ENCODE results near the gene ABLIM1.

ABLIM1 gene

GRCh38 chr10:114478281-114478680 is 179.8 kb downstream of the ABLIM1 start:
- DNase-seq: no peak
- no peaks in the 10 kb centered on the region for H3K9me3 ChIP-seq (ENCODE audit: control insufficient read depth, low read length)
- H3K27ac ChIP-seq (ENCODE audit: insufficient read depth, low read length, poor library complexity, severe bottlenecking): no peak overlapping the region
- no peaks in the 10 kb centered on the region for H3K36me3 ChIP-seq (ENCODE audit: control insufficient read depth, insufficient read depth, low read length)
- no peaks in the 10 kb centered on the region for H3K27me3 ChIP-seq (replicated peaks; ENCODE audit: control insufficient read depth, insufficient read depth, low read length, poor library complexity, severe bottlenecking)
- no peaks in the 10 kb centered on the region for H3K4me1 ChIP-seq (ENCODE audit: control insufficient read depth, insufficient read depth, low read length, poor library complexity, severe bottlenecking)
- no peak overlapping the region for H3K4me3 ChIP-seq (ENCODE audit: insufficient read depth, low read depth, low read length, poor library complexity, severe bottlenecking)

GRCh38 chr10:114477285-114477684 is 180.8 kb downstream of the ABLIM1 start:
- H3K4me3 ChIP-seq (ENCODE audit: insufficient read depth, low read depth, low read length, poor library complexity, severe bottlenecking): no peak overlapping the region
- no peaks in the 10 kb centered on the region for H3K27me3 ChIP-seq (replicated peaks; ENCODE audit: control insufficient read depth, insufficient read depth, low read length, poor library complexity, severe bottlenecking)
- no peak for DNase-seq
- no peaks in the 10 kb centered on the region for H3K4me1 ChIP-seq (ENCODE audit: control insufficient read depth, insufficient read depth, low read length, poor library complexity, severe bottlenecking)
- no peak overlapping the region for H3K27ac ChIP-seq (ENCODE audit: insufficient read depth, low read length, poor library complexity, severe bottlenecking)
- H3K9me3 ChIP-seq (ENCODE audit: control insufficient read depth, low read length): no peaks in the 10 kb centered on the region
- no peaks in the 10 kb centered on the region for H3K36me3 ChIP-seq (ENCODE audit: control insufficient read depth, insufficient read depth, low read length)

- DNase-seq: no peak
- Histone ChIP-seq H3K27ac (ENCODE audit: insufficient read depth, low read length, poor library complexity, severe bottlenecking) (no peak overlapping the region), H3K4me1 (ENCODE audit: control insufficient read depth, insufficient read depth, low read length, poor library complexity, severe bottlenecking) (peaks cover 7% of the 10 kb centered on the region), H3K36me3 (ENCODE audit: control insufficient read depth, insufficient read depth, low read length) (peaks cover 8% of the 10 kb centered on the region), H3K27me3 (replicated peaks; ENCODE audit: control insufficient read depth, insufficient read depth, low read length, poor library complexity, severe bottlenecking) (no peaks in the 10 kb centered on the region), H3K4me3 (ENCODE audit: insufficient read depth, low read depth, low read length, poor library complexity, severe bottlenecking) (no peak overlapping the region), H3K9me3 (ENCODE audit: control insufficient read depth, low read length) (no peaks in the 10 kb centered on the region)
Observed at GRCh38 chr10:114474989-114475388, 183.1 kb downstream of the ABLIM1 start.

GRCh38 chr10:114473776-114474175 is 184.3 kb downstream of the ABLIM1 start:
- no peak for DNase-seq
- H3K27me3 ChIP-seq (replicated peaks; ENCODE audit: control insufficient read depth, insufficient read depth, low read length, poor library complexity, severe bottlenecking): no peaks in the 10 kb centered on the region

GRCh38 chr10:114472877-114473253 is 185.2 kb downstream of the ABLIM1 start:
- no peak overlapping the region for H3K4me3 ChIP-seq (ENCODE audit: insufficient read depth, low read depth, low read length, poor library complexity, severe bottlenecking)
- H3K27me3 ChIP-seq (replicated peaks; ENCODE audit: control insufficient read depth, insufficient read depth, low read length, poor library complexity, severe bottlenecking): no peaks in the 10 kb centered on the region
- no peaks in the 10 kb centered on the region for H3K9me3 ChIP-seq (ENCODE audit: control insufficient read depth, low read length)
- DNase-seq: no peak
- no peak overlapping the region for H3K27ac ChIP-seq (ENCODE audit: insufficient read depth, low read length, poor library complexity, severe bottlenecking)
- H3K4me1 ChIP-seq (ENCODE audit: control insufficient read depth, insufficient read depth, low read length, poor library complexity, severe bottlenecking): peaks cover 7% of the 10 kb centered on the region
- H3K36me3 ChIP-seq (ENCODE audit: control insufficient read depth, insufficient read depth, low read length): peaks cover 14% of the 10 kb centered on the region

More at GRCh38 chr10:114473776-114474175, 184.3 kb downstream of the ABLIM1 start:
- Histone ChIP-seq H3K4me1 (ENCODE audit: control insufficient read depth, insufficient read depth, low read length, poor library complexity, severe bottlenecking) (peaks cover 7% of the 10 kb centered on the region), H3K36me3 (ENCODE audit: control insufficient read depth, insufficient read depth, low read length) (peaks cover 8% of the 10 kb centered on the region), H3K4me3 (ENCODE audit: insufficient read depth, low read depth, low read length, poor library complexity, severe bottlenecking) (no peak overlapping the region), H3K27ac (ENCODE audit: insufficient read depth, low read length, poor library complexity, severe bottlenecking) (no peak overlapping the region), H3K9me3 (ENCODE audit: control insufficient read depth, low read length) (no peaks in the 10 kb centered on the region)

- no peaks in the 10 kb centered on the region for H3K9me3 ChIP-seq (ENCODE audit: control insufficient read depth, low read length)
- H3K27ac ChIP-seq (ENCODE audit: insufficient read depth, low read length, poor library complexity, severe bottlenecking): no peak overlapping the region
- H3K4me1 ChIP-seq (ENCODE audit: control insufficient read depth, insufficient read depth, low read length, poor library complexity, severe bottlenecking): peaks cover 7% of the 10 kb centered on the region
- H3K27me3 ChIP-seq (replicated peaks; ENCODE audit: control insufficient read depth, insufficient read depth, low read length, poor library complexity, severe bottlenecking): no peaks in the 10 kb centered on the region
- no peak for DNase-seq
- H3K4me3 ChIP-seq (ENCODE audit: insufficient read depth, low read depth, low read length, poor library complexity, severe bottlenecking): no peak overlapping the region
- peaks cover 20% of the 10 kb centered on the region for H3K36me3 ChIP-seq (ENCODE audit: control insufficient read depth, insufficient read depth, low read length)
Observed at GRCh38 chr10:114471906-114472876, 185.9 kb downstream of the ABLIM1 start.

GRCh38 chr10:114470956-114471905 is 186.8 kb downstream of the ABLIM1 start:
- H3K27me3 ChIP-seq (replicated peaks; ENCODE audit: control insufficient read depth, insufficient read depth, low read length, poor library complexity, severe bottlenecking): no peaks in the 10 kb centered on the region
- H3K36me3 ChIP-seq (ENCODE audit: control insufficient read depth, insufficient read depth, low read length): peaks cover 26% of the 10 kb centered on the region
- no peak overlapping the region for H3K4me3 ChIP-seq (ENCODE audit: insufficient read depth, low read depth, low read length, poor library complexity, severe bottlenecking)
- peaks cover 7% of the 10 kb centered on the region for H3K4me1 ChIP-seq (ENCODE audit: control insufficient read depth, insufficient read depth, low read length, poor library complexity, severe bottlenecking)
- H3K9me3 ChIP-seq (ENCODE audit: control insufficient read depth, low read length): no peaks in the 10 kb centered on the region
- peak; percentile 30 to 45 (median 32) for DNase-seq
- no peak overlapping the region for H3K27ac ChIP-seq (ENCODE audit: insufficient read depth, low read length, poor library complexity, severe bottlenecking)

- Histone ChIP-seq H3K27ac (ENCODE audit: insufficient read depth, low read length, poor library complexity, severe bottlenecking) (no peak overlapping the region), H3K4me1 (ENCODE audit: control insufficient read depth, insufficient read depth, low read length, poor library complexity, severe bottlenecking) (peaks cover 7% of the 10 kb centered on the region), H3K27me3 (replicated peaks; ENCODE audit: control insufficient read depth, insufficient read depth, low read length, poor library complexity, severe bottlenecking) (no peaks in the 10 kb centered on the region), H3K36me3 (ENCODE audit: control insufficient read depth, insufficient read depth, low read length) (peaks cover 34% of the 10 kb centered on the region), H3K9me3 (ENCODE audit: control insufficient read depth, low read length) (no peaks in the 10 kb centered on the region), H3K4me3 (ENCODE audit: insufficient read depth, low read depth, low read length, poor library complexity, severe bottlenecking) (no peak overlapping the region)
- DNase-seq: no peak
Observed at GRCh38 chr10:114470361-114470760, 187.7 kb downstream of the ABLIM1 start.

- DNase-seq: no peak
- Histone ChIP-seq H3K27ac (ENCODE audit: insufficient read depth, low read length, poor library complexity, severe bottlenecking) (no peak overlapping the region), H3K36me3 (ENCODE audit: control insufficient read depth, insufficient read depth, low read length) (peaks cover 49% of the 10 kb centered on the region), H3K9me3 (ENCODE audit: control insufficient read depth, low read length) (no peaks in the 10 kb centered on the region), H3K4me3 (ENCODE audit: insufficient read depth, low read depth, low read length, poor library complexity, severe bottlenecking) (no peak overlapping the region), H3K4me1 (ENCODE audit: control insufficient read depth, insufficient read depth, low read length, poor library complexity, severe bottlenecking) (no peaks in the 10 kb centered on the region), H3K27me3 (replicated peaks; ENCODE audit: control insufficient read depth, insufficient read depth, low read length, poor library complexity, severe bottlenecking) (no peaks in the 10 kb centered on the region)
Observed at GRCh38 chr10:114458955-114459354, 199.1 kb downstream of the ABLIM1 start.

Data from effector memory CD4-positive, alpha-beta T cell (primary cell).